HG03457 (cell line): ENCODE data around the gene MIPOL1.
"Not testable (repeated sequence)": the region's sequence is repeated elsewhere in the genome, so short reads cannot be mapped to it uniquely, and the experiment has no call there.

ENCODE experiments used
- ATAC-seq: cut with Tn5 transposase; IDR thresholded peaks from one replicate; pipeline ENCODE4 v1.9.1; 2021; ENCODE audit warnings: moderate number of reproducible peaks; ENCODE audit not compliant: unreplicated experiment

MIPOL1 gene

DNA sequence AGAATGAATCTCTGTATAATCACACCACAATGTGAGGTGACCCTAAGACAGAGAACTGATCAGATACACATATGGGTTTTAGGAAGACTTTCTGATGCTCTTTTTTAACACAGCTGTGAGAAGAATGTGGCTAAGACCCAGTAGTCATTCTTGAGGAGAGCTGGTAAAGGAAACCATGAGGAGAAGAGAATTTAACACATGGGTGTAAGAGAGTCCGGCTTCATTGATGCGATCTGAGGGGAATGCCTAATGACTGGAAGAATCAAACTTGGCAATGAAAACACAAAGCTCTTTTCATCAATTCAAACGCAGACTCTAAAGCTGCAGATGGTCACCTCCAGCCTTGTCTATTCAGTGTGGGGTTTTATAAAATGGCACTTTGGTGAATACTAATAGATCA, 318.0 kb downstream of the MIPOL1 start:
- no peak for ATAC-seq

- no peak for ATAC-seq
These were observed 329.3 kb downstream of the MIPOL1 start for GRCh38 chr14:37526994-37527393.

DNA sequence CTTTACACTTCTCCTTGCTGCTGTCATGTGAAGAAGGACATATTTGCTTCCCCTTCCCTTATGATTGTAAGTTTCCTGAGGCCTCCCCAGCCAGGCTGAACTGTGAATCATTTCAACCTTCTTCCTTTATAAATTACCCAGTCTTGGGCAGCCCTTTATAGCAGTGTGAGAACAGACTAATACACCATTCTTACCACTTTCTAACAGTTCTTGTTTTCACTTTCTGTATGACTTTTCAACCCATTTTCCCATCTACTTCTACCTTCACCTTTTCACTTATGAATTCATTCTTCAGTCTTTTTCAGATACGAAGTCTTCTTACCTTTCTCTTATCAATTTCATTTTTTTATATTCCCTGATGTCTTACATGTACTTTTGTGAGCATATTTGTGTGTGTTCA, 342.3 kb downstream of the MIPOL1 start:
- no peak for ATAC-seq

DNA sequence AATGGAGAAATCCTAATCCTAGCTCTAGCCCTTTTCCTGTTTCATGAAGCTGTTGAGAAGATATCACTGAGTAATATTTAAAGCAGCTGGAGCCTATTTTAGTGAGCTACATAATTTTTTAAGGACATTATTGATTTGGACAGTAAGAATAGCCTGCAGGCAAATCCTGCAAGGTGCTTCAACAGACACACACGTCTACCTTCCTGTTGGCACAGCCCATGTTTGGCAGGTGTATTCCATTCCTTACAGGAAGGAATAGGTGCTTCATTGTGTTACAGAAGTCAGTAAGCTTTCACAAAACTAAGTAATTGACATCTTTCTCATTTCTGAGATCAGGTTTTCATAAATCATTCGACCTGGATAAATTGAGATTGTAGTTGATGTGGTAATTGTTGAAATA, 346.7 kb downstream of the MIPOL1 start:
- no peak for ATAC-seq

GRCh38 chr14:37545174-37545573, 347.4 kb downstream of the MIPOL1 start:
- ATAC-seq, result no peak

DNA sequence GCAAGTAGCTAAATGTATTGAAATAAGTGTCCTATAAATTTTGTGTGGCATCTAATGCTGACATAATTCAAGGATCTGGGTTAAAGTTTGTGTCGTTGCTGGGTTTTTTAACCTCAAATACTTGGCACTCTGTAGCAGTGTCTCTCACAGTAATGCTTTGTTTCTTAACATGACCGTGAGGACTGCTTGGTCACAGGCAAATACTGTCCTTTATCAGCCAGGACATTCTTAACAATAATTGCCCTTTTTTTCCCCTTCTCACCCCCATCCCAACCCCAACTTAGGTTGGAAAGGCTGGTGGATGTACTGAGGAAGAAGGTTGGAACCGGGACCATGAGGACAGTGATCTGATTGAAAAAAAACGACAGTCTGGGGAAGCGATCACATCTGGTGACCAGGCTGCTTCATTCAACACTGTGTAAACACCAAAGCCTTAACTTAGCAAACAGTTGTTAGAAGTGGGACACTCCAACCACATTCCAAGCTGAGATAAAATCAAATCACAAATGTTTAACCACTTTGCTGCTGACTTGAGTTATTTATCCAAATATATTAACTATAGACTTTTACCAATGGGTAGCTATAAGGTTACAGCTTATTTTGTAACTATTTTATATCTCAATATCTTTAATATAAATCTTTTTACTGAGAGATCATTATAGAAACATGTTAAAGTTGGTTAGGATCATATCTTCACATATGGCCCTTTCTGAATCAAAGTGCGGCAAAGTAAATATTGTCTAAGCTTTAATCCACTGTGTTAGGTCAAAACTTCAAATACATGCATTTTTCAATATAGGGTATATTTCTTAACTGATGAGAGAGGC, 349.1 kb downstream of the MIPOL1 start:
- ATAC-seq, result no peak

- ATAC-seq, result no peak
These were observed 352.8 kb downstream of the MIPOL1 start for GRCh38 chr14:37550511-37550910.

DNA sequence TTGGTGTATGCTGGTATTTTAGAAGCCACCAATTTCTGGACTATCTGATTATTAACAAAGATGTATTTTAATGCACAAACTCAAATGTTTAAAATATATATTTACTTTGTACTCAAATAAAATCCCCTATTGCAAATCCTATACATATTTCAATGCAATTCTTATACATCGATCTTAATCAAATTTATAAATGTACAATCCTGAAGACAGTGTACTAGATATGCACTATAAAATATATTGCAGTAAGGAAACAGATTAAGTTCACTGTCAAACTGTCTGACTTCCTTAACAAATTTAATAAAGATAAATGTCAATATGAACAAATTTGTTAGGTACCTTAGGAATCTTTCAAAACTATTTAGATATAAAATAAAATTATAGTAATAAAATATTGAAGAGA, 353.4 kb downstream of the MIPOL1 start:
- no peak for ATAC-seq

DNA sequence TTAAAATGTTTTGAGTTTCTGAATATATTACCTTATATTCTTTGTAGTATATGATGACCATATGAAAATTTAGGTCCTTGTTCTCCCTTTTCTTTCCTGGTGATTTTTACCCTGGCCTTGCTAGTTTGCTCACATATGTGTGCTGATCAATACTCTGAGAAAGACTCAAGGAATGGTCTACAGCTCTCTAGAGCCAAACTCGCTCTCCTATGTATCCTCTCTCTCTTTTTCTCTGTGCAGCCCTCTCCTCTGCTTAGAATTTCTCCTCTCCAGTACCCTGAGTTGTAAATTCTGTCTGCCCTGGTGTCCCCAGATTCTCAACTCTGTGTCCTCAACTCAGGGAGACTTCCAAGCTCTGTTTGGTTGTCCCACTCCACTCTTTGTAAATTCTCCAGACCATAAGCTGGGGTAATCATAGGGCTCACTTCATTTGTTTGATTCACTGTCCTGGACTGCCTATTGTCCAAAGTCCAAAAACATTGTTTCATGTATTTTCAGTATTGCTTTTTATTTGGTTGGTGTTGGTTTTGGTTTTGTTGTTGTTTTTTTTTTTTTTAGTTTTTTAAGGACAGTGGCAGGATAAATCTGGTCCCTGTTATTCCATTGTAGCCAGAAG, 356.3 kb downstream of the MIPOL1 start:
- ATAC-seq, result no peak

- not testable (repeated sequence) for ATAC-seq
These were observed 357.9 kb downstream of the MIPOL1 start for GRCh38 chr14:37555596-37555995.

DNA sequence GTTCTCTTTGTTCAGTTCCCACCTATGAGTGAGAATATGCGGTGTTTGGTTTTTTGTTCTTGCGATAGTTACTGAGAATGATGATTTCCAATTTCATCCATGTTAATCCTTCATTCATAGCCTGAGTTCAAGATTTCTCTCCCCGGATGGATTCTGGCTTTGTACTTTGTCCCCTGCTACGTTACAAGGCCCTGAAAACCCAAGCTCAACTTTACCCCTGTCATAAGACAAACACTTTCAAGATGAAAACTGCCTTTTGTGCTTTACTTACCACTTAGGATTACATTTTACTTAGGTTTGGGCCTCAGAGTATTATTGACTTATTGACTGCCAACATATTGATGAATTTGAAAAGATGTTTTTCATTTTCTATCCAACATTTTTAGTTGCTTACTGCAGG, 361.0 kb downstream of the MIPOL1 start:
- no peak for ATAC-seq

GRCh38 chr14:37559386-37559785, 361.6 kb downstream of the MIPOL1 start:
- no peak for ATAC-seq

GRCh38 chr14:37563189-37563588, 365.5 kb downstream of the MIPOL1 start:
- ATAC-seq, result no peak

GRCh38 chr14:37565550-37565949, 367.8 kb downstream of the MIPOL1 start:
- ATAC-seq, result no peak

DNA sequence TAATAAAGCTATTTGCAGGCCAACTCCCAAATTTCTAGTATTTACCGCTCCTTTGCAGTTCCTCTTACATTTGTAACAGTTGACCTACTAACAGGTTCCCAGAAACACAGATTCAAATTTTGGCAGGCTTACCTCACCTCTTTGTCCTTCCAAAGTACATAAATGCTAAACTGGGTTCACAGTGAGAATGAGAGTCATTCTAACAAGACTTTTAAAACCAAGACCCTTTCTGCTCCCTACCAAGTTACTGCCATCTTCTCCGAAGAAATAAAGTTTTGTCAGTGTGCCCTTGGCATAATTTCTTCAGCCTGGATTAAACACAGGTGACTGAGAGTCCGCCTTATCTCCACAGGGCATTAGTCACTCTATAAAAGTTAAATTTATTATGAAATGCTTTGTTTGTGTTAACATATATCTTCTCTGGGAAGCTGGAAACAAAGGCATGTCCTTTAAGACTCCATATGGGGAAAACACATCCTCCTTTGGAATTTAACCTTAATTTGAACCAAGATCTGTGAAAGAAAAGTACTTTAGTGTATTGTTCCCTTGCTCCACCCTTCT, 369.2 kb downstream of the MIPOL1 start:
- no peak for ATAC-seq

GRCh38 chr14:37569729-37570128, 372.0 kb downstream of the MIPOL1 start:
- ATAC-seq, result no peak

- no peak for ATAC-seq
These were observed 373.7 kb downstream of the MIPOL1 start for GRCh38 chr14:37571391-37571790.

GRCh38 chr14:37573356-37573755, 375.6 kb downstream of the MIPOL1 start:
- ATAC-seq, result no peak

- ATAC-seq, result no peak
These were observed 381.5 kb downstream of the MIPOL1 start for GRCh38 chr14:37579274-37579673.

DNA sequence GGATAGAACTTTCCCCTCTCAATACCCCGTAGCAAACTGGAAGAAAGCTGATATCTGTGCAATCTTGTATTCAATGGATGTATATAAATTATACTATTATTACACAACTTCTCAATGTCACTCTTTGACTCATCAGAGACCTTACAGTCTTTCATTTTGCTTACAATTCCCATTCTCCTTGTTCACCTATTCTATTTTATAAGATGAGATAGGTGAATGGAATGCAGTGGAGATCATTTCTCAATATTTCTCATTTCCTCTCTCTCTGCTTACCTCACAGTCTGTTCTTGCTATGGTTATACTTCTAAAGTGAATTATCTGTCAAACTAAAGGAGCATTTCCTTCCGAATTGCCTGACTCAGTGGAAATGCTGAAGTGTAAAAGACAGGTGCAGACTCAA, 382.4 kb downstream of the MIPOL1 start:
- ATAC-seq, result no peak

- ATAC-seq, result no peak
These were observed 385.8 kb downstream of the MIPOL1 start for GRCh38 chr14:37583358-37584210.
